ENCODE data around the gene PADI4.

The PADI4 gene

GRCh38 chr1:17350083-17350482 is 42.1 kb downstream of the PADI4 start:
- no peak for DNase-seq (ENCODE audit: low spot score)

GRCh38 chr1:17350928-17351446 is 43.0 kb downstream of the PADI4 start:
- DNase-seq (ENCODE audit: low spot score), result no peak

GRCh38 chr1:17351598-17352324 is 43.8 kb downstream of the PADI4 start:
- DNase-seq (ENCODE audit: low spot score), result no peak

DNA sequence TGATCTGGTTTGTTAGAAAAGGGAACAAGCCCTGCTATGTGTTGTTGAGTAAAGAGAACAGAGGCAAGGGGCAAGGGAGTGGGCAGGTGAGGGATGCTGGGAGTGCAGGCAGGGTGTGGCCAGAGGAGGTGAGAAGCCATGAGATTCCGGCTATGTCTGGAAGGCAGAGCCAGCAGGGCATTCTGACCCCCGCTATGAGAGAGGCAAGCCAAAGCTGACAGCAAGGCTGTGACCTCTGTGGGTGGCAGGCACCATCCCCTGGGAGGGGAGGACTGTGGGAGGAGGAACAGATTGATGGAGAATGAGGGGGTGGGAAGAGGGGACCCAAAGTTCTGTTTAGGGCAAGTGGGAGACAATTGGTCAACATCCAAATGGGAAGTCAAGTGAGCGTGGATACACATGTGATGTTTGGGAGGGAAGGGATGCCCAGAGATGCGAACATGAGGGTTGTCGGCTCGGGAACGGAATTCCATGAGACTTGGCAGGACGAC is 44.5 kb downstream of the PADI4 start:
- no peak for DNase-seq (ENCODE audit: low spot score)

DNA sequence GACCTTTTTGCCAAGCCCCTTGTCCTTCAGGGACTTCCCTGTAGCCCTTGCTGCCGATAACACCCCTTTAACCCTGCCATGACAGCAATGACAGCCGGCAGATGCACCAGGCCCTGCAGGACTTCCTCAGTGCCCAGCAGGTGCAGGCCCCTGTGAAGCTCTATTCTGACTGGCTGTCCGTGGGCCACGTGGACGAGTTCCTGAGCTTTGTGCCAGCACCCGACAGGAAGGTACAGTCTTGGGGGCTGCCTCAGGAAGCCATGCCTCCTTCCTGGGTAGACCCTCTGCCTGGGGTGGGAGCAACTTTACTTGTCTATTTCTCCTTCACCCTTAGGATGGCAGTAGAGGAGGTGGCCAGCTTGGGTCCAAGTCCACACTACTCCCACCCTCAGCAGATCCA is 47.9 kb downstream of the PADI4 start:
- no peak for DNase-seq (ENCODE audit: low spot score)

DNA sequence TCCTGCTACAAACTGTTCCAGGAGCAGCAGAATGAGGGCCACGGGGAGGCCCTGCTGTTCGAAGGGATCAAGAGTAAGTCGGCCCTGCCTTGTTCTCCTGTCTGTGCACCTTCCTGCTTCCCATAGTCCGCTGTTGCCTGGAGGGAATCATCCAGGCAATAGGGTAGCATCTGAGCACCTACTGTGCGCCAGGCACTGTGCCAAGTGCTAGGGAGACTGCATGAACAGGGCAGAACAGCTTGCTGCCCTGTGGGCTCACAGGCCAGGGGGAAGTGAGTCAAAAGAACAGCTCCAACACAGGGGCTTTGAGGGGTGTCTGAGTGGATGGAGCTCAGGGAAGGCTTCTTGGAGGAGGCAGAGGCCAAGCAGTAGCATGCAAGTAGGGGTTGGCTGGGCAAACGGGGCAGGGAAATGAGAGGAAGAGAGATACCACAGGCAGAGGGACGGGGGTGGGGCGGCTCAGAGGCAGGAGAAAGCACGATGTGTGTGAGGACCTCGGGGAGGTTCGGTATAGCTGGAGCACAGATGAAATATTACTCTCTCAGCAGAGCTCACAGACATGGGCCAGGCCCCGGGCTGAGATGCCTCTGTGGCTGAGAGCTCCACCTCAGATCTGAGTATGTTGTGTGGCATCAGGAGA is 48.5 kb downstream of the PADI4 start:
- DNase-seq (ENCODE audit: low spot score), result no peak

DNA sequence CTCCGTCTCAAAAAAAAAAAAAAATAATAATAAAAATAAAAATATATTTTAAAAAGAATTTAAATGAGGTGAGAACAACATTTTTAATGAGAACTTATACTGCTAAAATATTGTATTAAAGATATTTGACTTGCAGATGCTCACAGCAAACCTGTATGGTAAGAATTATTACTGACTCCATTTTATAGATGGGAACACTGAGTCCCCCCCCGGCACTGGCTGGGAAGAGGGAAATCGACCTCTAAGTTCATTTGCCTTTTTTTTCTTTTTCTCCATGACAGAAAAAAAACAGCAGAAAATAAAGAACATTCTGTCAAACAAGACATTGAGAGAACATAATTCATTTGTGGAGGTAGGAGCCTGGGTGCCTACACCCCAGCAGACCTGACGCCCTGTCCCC is 50.6 kb downstream of the PADI4 start:
- no peak for DNase-seq (ENCODE audit: low spot score)

GRCh38 chr1:17359031-17359430 is 51.0 kb downstream of the PADI4 start:
- no peak for DNase-seq (ENCODE audit: low spot score)

DNA sequence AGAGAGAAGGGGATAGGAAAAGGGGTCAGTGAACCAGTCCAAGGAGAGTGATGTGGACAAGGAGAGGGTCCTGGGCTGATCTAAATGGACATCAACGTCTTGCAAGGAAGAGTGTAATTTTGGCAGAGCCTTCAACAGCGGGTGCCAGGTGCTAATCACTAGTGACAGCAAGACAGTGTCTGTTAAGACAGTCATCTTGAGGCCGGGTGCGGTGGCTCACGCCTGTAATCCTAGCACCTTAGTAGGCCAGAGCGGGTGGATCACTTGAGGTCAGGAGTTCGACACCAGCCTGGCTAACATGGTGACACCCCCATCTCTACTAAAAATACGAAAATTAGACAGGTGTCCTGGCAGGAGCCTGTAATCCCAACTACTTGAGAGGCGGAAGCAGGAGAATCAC is 51.8 kb downstream of the PADI4 start:
- no peak for DNase-seq (ENCODE audit: low spot score)

DNA sequence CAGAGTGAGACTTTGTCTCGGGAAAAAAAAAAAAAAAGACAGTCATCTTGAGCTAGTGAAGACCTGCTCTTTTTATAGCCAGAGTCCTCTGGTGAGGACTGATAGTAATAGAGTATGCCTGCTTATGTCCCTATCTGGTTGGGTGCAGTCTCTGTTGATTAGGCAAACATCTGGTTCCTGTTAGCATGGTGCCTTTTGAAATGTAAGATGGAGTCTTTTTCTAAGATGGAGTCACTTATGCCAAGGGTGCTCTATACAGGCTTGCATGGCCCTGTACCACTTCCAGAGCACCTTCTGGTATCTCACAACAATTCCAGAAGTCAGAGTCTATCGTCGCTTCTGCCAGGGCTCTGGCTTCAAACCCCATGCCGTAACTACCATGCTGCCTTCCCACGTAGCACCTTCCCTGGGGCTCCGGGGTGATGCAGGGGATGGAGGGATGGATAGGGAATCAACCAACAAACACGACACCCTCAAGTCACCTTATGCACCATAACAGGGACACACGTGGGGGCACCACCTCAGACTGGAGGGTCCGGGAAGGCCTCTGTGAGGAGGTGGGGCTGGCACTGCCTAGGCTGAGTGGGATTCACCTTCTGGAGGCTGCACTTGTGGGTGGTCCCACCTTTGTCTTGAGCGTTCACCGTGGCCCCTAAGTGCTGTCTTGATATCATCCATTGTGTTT is 52.4 kb downstream of the PADI4 start:
- DNase-seq (ENCODE audit: low spot score), result no peak

GRCh38 chr1:17361687-17362086 is 53.7 kb downstream of the PADI4 start:
- no peak for DNase-seq (ENCODE audit: low spot score)

DNA sequence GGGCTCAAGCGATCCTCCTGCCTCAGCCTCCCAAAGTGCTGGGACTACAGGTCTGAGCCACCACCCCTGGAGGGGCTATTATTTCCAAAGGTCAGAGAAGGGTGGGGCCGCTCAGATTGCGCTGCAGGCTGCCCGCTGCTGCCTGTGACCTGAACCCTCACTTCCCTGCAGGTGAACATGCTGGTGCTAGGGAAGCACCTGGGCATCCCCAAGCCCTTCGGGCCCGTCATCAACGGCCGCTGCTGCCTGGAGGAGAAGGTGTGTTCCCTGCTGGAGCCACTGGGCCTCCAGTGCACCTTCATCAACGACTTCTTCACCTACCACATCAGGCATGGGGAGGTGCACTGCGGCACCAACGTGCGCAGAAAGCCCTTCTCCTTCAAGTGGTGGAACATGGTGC is 55.4 kb downstream of the PADI4 start:
- no peak for DNase-seq (ENCODE audit: low spot score)

- DNase-seq (ENCODE audit: low spot score), result no peak
Observed at GRCh38 chr1:17363771-17364170, 55.8 kb downstream of the PADI4 start.

- DNase-seq (ENCODE audit: low spot score), result no peak
Observed at GRCh38 chr1:17365293-17365692, 57.3 kb downstream of the PADI4 start.

- no peak for DNase-seq (ENCODE audit: low spot score)
Observed at GRCh38 chr1:17369466-17369865, 61.5 kb downstream of the PADI4 start.

DNA sequence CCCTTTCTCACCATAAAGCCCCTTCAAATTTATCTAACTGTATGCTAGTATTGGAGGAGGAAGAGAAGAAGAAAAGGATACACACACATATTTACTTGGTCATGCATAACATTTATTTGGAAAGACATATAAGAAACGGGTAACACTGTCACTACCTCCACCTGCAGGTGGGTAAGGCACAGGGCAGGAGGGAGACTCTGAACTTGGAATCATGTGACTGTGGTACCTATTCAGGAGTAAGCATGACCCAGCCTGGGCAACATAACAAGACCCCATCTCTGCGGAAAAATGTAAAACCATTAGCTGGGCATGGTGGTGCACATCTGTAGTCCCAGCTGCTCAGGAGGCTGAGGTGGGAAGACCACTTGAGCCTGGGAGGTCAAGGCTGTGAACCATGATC is 62.6 kb downstream of the PADI4 start:
- DNase-seq (ENCODE audit: low spot score), result no peak

DNA sequence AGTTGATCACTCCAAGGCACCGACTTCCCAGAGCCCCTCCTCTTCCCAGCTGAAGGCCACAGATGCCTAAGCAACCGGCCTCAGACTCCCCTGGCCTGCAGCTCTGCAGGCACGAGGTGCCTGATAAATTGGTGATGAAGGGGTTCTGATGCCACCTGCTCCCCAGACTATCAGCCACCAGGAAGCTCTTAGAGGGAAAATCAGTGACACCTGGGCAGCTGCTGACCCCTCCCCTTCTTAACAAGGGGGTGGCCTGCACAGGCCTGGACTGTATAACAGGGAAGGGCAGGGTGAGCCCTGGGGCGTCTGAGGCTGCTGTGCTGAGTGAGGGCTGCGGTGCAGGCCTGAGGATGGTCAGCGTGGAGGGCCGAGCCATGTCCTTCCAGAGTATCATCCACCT is 63.9 kb downstream of the PADI4 start, which contains the start of gene PADI6:
Gene PADI6 (plus strand): TSS at position 301 of the 400 bp plus-strand sequence. CDS start 50 bp downstream, at position 351.
- DNase-seq (ENCODE audit: low spot score), result no peak

- no peak for DNase-seq (ENCODE audit: low spot score)
Observed at GRCh38 chr1:17372955-17373354, 65.0 kb downstream of the PADI4 start.

- DNase-seq (ENCODE audit: low spot score), result no peak
Observed at GRCh38 chr1:17375651-17376050, 67.7 kb downstream of the PADI4 start.

- no peak for DNase-seq (ENCODE audit: low spot score)
Observed at GRCh38 chr1:17377325-17377953, 69.4 kb downstream of the PADI4 start.

- no peak for DNase-seq (ENCODE audit: low spot score)
Observed at GRCh38 chr1:17381161-17381560, 73.2 kb downstream of the PADI4 start.

- no peak for DNase-seq (ENCODE audit: low spot score)
Observed at GRCh38 chr1:17392199-17392740, 84.3 kb downstream of the PADI4 start.
